Kidney epithelial cell (primary cell): ENCODE data around the gene SPCS2. TPM values are rescaled to one million over a fixed set of nuclear protein-coding genes. Genes with fewer than 3 reads are reported as not detected.
A peak's percentile ranks its signal among the peaks of the same experiment; 100 is the strongest.

Experiments
- DNase-seq: peaks from one replicate; pipeline ENCODE4 v3.0.0-alpha.2; 2010; ENCODE audit warnings: low read depth
- H3K27me3 ChIP-seq: 2 replicates; pipeline ENCODE4 v1.6.0; 2011; ENCODE audit warnings: low read length; ENCODE audit not compliant: control insufficient read depth, insufficient read depth
- H3K36me3 ChIP-seq: 2 replicates; pipeline ENCODE4 v1.5.1; 2011; ENCODE audit warnings: low read length; ENCODE audit not compliant: control insufficient read depth, insufficient read depth
- H3K4me3 ChIP-seq: 2 replicates; pipeline ENCODE4 v1.5.1; 2011; ENCODE audit warnings: low read depth, mild to moderate bottlenecking, control low read depth, low read length
- total RNA-seq: library from RNA; depleted of rRNA; stranded (reverse); fragments of >200 nt; gene quantifications from 2 replicates; pipeline ENCODE4 v1.2.3, GENCODE V29; 2015
- TF ChIP-seq, protein P1 (sequence below): IDR thresholded peaks from 2 replicates; pipeline ENCODE4 v1.5.1; 2011; ENCODE audit warnings: mild to moderate bottlenecking, moderate library complexity, low read length, control low read depth, inconsistent platforms; ENCODE audit not compliant: insufficient read depth, poor library complexity, severe bottlenecking

The SPCS2 gene
- 38.1 and 61.8 TPM in 2 replicates for total RNA-seq

GRCh38 chr11:74948898-74949752 lies at the start of gene SPCS2, which contains the start of gene XRRA1:
SPCS2 (plus strand) TSS chr11:74949266; CDS start chr11:74949286, 20 bp downstream.
XRRA1 (minus strand) TSS chr11:74949091; CDS start chr11:74940878, 8,213 bp downstream.
- DNase-seq: peak; percentile 96
- no peaks in the 10 kb centered on the region for H3K36me3 ChIP-seq
- H3K27me3 ChIP-seq: no peaks in the 10 kb centered on the region
- TF ChIP-seq, protein P1, sequence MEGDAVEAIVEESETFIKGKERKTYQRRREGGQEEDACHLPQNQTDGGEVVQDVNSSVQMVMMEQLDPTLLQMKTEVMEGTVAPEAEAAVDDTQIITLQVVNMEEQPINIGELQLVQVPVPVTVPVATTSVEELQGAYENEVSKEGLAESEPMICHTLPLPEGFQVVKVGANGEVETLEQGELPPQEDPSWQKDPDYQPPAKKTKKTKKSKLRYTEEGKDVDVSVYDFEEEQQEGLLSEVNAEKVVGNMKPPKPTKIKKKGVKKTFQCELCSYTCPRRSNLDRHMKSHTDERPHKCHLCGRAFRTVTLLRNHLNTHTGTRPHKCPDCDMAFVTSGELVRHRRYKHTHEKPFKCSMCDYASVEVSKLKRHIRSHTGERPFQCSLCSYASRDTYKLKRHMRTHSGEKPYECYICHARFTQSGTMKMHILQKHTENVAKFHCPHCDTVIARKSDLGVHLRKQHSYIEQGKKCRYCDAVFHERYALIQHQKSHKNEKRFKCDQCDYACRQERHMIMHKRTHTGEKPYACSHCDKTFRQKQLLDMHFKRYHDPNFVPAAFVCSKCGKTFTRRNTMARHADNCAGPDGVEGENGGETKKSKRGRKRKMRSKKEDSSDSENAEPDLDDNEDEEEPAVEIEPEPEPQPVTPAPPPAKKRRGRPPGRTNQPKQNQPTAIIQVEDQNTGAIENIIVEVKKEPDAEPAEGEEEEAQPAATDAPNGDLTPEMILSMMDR: no peak
- peak within 1 kb of the TSS; percentile 86 for H3K4me3 ChIP-seq

DNA sequence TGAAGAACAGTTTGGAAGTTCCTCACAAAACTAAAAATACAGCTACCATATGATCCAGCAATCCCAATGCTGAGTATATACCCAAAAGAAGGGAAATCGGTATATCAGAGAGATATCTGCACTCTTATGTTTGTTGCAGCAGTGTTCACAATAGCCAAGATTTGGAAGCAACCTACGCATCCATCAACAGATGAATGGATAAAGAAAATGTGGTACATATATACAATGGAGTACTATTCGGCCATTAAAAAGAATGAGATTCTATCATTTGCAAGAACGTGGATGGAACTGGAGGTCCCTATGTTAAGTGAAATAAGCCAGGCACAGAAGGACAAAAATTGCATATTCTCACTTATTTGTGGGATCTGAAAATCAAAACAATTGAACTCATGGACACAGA lies 46.7 kb upstream of the SPCS2 start:
- Histone ChIP-seq H3K36me3 (no peaks in the 10 kb centered on the region), H3K4me3 (no peak overlapping the region), H3K27me3 (no peaks in the 10 kb centered on the region)
- TF ChIP-seq, protein P1: no peak
- no peak for DNase-seq

DNA sequence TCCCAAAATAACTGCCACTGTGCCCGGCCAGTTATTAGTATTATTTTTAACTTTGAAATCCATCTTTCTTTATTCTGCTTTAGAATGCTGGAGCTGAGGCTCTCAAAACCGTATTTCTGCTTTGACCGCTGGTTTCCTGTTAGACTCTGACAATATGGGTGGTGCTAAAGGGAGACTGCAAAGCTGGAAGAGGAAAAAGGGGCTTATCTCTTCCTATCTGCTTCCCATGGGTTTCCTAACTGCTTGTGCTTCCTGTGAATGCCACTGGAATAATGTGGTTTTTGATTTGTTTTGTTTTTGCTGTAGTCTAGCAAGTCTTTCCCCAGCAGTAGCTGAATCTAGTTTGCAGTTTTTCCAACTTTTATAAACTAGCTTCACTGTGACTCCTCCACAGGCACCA lies 43.7 kb upstream of the SPCS2 start:
- no peak overlapping the region for H3K4me3 ChIP-seq
- H3K27me3 ChIP-seq: no peaks in the 10 kb centered on the region
- TF ChIP-seq, protein P1: no peak
- no peak for DNase-seq
- no peaks in the 10 kb centered on the region for H3K36me3 ChIP-seq

- H3K27me3 ChIP-seq: no peaks in the 10 kb centered on the region
- H3K4me3 ChIP-seq: no peak overlapping the region
- TF ChIP-seq, protein P1: no peak
- DNase-seq: no peak
- no peaks in the 10 kb centered on the region for H3K36me3 ChIP-seq
Measured at GRCh38 chr11:74909385-74909784, 39.7 kb upstream of the SPCS2 start.

GRCh38 chr11:74909812-74910211 lies 39.3 kb upstream of the SPCS2 start:
- H3K27me3 ChIP-seq: no peaks in the 10 kb centered on the region
- no peaks in the 10 kb centered on the region for H3K36me3 ChIP-seq
- no peak for DNase-seq
- H3K4me3 ChIP-seq: no peak overlapping the region
- TF ChIP-seq, protein P1: no peak
